Skeletal muscle tissue (tissue), 4 donors: Measurements from ENCODE around the gene SEPTIN5. TPM values are rescaled to one million over a fixed set of nuclear protein-coding genes. Genes with fewer than 3 reads are reported as not detected.

ENCODE experiments used
- H3K27ac ChIP-seq: one replicate; pipeline ENCODE4 v1.7.0; 2013; ENCODE audit warnings: mild to moderate bottlenecking, low read depth, low read length, inconsistent platforms
- H3K27me3 ChIP-seq, 3 donors: one replicate each; pipeline ENCODE4 v1.7.0; 2013; ENCODE audit warnings: low read length in 3 of 3; ENCODE audit not compliant: control insufficient read depth in 3 of 3, insufficient read depth in 3 of 3
- H3K36me3 ChIP-seq, 3 donors: one replicate each; pipeline ENCODE4 v1.7.0; 2013; ENCODE audit warnings: low read length in 3 of 3; ENCODE audit not compliant: control insufficient read depth in 3 of 3, insufficient read depth in 3 of 3
- H3K4me1 ChIP-seq, 3 donors: one replicate each; pipeline ENCODE4 v1.7.0; 2013; ENCODE audit warnings: low read length in 3 of 3, mild to moderate bottlenecking in 3 of 3; ENCODE audit not compliant: control insufficient read depth in 3 of 3, insufficient read depth in 3 of 3
- H3K4me3 ChIP-seq, 3 donors: one replicate each; pipeline ENCODE4 v1.7.0; 2013; ENCODE audit warnings: low read length in 3 of 3
- H3K9ac ChIP-seq, 3 donors: one replicate each; pipeline ENCODE4 v1.7.0; 2013; ENCODE audit warnings: low read length in 3 of 3, mild to moderate bottlenecking in 3 of 3, moderate library complexity in 2 of 3, low read depth in 1 of 3
- H3K9me3 ChIP-seq, 3 donors: one replicate each; pipeline ENCODE4 v1.7.0; 2013; ENCODE audit warnings: low read length in 3 of 3; ENCODE audit not compliant: control insufficient read depth in 3 of 3
- total RNA-seq: library from RNA; depleted of rRNA; stranded (reverse); fragments of >200 nt; gene quantifications from one replicate; pipeline ENCODE4 v1.2.3, GENCODE V29; 2014
- donor health status: Osteomylitis.

The SEPTIN5 gene
- total RNA-seq, 1 donor from 2014 or later, result 28.7 TPM

DNA sequence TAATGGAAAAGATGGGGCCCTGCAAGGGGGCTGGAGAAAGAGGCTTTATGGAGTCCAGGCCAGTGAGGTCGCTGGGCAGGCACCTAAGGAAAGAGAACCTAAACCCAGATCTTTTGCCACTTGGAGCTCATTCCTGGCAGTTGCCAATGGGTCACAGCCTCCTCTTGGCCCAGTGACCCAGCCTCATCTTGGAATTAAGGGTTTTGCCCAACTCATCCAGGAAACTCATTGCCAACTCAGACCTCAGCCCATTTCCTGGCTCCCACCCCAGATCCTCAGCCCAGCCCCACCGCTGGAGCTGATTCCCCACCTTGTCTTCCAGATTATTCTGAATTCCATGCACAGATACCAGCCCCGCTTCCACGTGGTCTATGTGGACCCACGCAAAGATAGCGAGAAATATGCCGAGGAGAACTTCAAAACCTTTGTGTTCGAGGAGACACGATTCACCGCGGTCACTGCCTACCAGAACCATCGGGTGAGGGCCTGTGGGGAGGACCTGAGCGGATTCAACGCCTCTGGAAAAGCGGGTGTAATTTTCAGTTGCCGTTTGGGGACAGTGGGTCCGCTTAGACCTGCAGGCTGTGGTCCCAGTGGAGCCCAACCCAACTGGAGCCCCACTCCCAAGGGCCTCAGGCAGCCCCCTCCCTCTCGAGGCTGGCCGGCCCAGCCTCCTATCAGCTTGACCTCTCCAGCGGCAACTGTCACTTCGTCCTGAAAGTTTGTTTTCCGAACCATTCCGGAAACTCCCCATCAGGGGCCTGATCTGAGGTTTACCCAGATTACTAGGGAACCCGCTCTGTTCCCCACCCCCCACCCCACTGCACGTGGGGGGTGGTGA is 50.6 kb downstream of the SEPTIN5 start:
- H3K9me3 ChIP-seq, result no peaks in the 10 kb centered on the region
- no peak overlapping the region for H3K27ac ChIP-seq
- no peak overlapping the region for H3K9ac ChIP-seq
- peaks cover 2 to 11% (median 7%) of the 10 kb centered on the region in 3 donors for H3K36me3 ChIP-seq
- peaks cover 13 to 32% (median 18%) of the 10 kb centered on the region in 3 donors for H3K27me3 ChIP-seq
- H3K4me3 ChIP-seq, result no peak overlapping the region
- peaks cover 11 to 23% (median 19%) of the 10 kb centered on the region in 3 donors for H3K4me1 ChIP-seq

DNA sequence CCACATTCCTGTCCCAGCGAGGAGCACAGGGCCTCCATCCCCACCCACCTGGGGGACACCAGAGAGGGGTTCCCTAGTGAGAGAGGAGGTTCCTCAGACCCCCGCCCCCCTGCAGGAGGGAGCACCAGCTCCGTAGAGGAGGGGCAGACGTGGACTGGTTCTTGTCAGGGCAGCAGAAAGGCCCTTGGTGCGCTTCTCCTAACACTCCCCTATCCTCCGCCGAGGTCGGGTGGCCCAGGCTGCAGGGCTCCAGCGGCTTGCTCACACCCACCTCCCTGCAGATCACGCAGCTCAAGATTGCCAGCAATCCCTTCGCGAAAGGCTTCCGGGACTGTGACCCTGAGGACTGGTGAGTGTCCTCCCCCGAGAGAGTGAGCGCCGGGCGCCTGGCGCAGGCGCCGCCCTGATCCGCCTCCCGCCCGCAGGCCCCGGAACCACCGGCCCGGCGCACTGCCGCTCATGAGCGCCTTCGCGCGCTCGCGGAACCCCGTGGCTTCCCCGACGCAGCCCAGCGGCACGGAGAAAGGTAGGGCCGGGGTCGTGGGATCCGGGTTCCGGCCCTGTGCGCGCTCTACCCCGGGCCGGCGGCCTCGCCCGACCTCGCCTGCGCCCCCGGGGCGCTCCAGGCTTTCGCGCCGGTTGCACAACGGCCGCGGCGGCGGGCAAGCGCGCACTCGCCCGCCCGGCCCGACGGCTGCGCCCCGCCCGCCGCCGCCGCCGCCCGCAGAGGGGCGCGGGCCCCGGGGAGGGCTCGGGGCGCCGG is 51.4 kb downstream of the SEPTIN5 start:
- Histone ChIP-seq H3K27ac (no peak overlapping the region), H3K9me3 (no peaks in the 10 kb centered on the region), H3K4me1 (peaks cover 11 to 23% (median 19%) of the 10 kb centered on the region in 3 donors), H3K9ac (no peak overlapping the region), H3K4me3 (peak overlapping the region in 1 of 3 donors; percentile 30), H3K36me3 (peaks cover 2 to 11% (median 7%) of the 10 kb centered on the region in 3 donors), H3K27me3 (peaks cover 14 to 32% (median 18%) of the 10 kb centered on the region in 3 donors)

DNA sequence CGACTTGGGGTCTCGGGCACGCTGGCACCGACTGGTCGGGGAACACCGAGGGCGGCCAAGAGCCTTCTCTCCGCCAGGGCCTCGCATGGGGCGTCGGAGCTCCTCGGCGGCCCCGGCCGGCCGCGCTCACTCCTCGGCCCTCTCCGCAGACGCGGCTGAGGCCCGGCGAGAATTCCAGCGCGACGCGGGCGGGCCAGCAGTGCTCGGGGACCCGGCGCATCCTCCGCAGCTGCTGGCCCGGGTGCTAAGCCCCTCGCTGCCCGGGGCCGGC is 51.9 kb downstream of the SEPTIN5 start:
- no peaks in the 10 kb centered on the region for H3K9me3 ChIP-seq
- H3K9ac ChIP-seq, result no peak overlapping the region
- H3K4me3 ChIP-seq, result no peak overlapping the region
- H3K36me3 ChIP-seq, result peaks cover 2 to 11% (median 7%) of the 10 kb centered on the region in 3 donors
- no peak overlapping the region for H3K27ac ChIP-seq
- peaks cover 14 to 34% (median 18%) of the 10 kb centered on the region in 3 donors for H3K27me3 ChIP-seq
- H3K4me1 ChIP-seq, result peaks cover 11 to 23% (median 19%) of the 10 kb centered on the region in 3 donors

- peaks cover 14 to 34% (median 18%) of the 10 kb centered on the region in 3 donors for H3K27me3 ChIP-seq
- H3K9ac ChIP-seq, result no peak overlapping the region
- H3K4me1 ChIP-seq, result peaks cover 11 to 23% (median 19%) of the 10 kb centered on the region in 3 donors
- no peaks in the 10 kb centered on the region for H3K9me3 ChIP-seq
- no peak overlapping the region for H3K4me3 ChIP-seq
- peaks cover 2 to 11% (median 7%) of the 10 kb centered on the region in 3 donors for H3K36me3 ChIP-seq
- no peak overlapping the region for H3K27ac ChIP-seq
Measured at GRCh38 chr22:19766511-19767426, 52.5 kb downstream of the SEPTIN5 start.

GRCh38 chr22:19767427-19768341 is 53.4 kb downstream of the SEPTIN5 start:
- Histone ChIP-seq H3K4me1 (peaks cover 7 to 18% (median 13%) of the 10 kb centered on the region in 3 donors), H3K36me3 (peaks cover 2 to 11% (median 7%) of the 10 kb centered on the region in 3 donors), H3K27me3 (peaks cover 14 to 28% (median 18%) of the 10 kb centered on the region in 3 donors), H3K27ac (no peak overlapping the region), H3K4me3 (no peak overlapping the region), H3K9me3 (no peaks in the 10 kb centered on the region), H3K9ac (peak overlapping the region in 1 of 3 donors; percentile 33)

DNA sequence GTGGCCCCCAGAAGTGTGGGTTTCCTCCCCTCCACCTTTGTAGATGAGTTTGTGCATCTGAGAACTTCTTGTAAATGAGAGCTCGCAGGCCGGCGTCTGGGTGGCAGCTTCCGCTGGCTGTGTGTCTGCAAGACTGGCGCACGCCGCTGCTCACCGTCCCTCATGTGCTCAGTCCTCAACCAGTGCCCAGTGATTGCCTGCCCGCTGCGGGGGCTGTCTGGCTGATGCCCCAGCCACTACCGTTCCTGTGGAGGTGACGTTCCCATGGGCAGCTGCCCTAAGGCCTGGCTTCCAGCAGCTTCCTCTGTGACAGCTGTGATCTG is 55.1 kb downstream of the SEPTIN5 start:
- no peak overlapping the region for H3K4me3 ChIP-seq
- H3K27ac ChIP-seq, result no peak overlapping the region
- no peak overlapping the region for H3K9ac ChIP-seq
- peaks cover 2 to 11% (median 7%) of the 10 kb centered on the region in 3 donors for H3K36me3 ChIP-seq
- H3K4me1 ChIP-seq, result peaks cover 3 to 17% (median 8%) of the 10 kb centered on the region in 3 donors
- H3K9me3 ChIP-seq, result no peaks in the 10 kb centered on the region
- peaks cover 13 to 18% (median 14%) of the 10 kb centered on the region in 3 donors for H3K27me3 ChIP-seq

DNA sequence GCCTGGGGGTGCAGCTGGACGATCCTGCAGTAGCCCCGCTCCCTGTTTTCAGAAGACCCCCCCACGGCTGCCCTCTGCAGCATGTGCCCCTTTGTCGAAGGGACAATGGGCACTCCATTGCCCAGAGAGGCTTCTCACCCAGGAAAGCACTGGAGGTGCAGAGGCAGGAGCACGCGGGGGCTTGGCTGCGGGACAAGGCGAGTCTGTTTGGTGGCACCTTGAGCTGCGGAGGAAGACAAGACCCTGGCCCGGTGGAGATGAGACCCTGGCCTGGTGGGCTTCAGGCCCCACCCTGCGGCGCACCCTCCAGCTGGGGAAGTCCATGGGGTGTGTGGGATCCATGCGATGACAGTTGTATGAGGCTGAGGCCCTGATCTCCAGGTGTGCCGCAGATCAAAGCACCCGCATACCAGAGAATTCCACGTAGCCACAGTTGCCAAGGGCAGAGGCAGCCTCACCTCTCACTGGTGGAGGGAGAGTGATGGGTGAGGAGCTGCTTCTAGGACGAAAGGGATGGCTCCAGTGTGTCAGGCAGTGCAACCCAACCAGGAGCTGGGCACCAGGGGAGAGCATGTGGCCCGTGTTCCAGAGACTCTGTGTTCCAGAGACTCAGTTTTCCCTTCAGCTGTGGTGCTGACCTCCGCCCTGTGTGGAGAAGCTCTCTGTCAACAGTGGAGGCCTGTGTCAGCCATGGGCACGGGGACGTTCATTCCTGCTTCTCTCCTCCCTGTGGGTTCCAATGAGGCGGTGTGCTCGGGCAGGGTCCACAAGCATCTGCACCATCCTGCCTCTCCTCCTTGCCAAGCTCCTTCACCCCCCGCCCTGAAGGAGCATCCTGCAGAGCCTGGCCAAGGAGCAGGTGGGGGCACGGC is 56.3 kb downstream of the SEPTIN5 start:
- Histone ChIP-seq H3K27ac (no peak overlapping the region), H3K9me3 (no peaks in the 10 kb centered on the region), H3K4me1 (peaks cover 3 to 17% (median 8%) of the 10 kb centered on the region in 3 donors), H3K36me3 (peaks cover 2 to 8% (median 4%) of the 10 kb centered on the region in 3 donors), H3K9ac (no peak overlapping the region), H3K27me3 (peaks cover 8 to 12% (median 10%) of the 10 kb centered on the region in 3 donors), H3K4me3 (no peak overlapping the region)

DNA sequence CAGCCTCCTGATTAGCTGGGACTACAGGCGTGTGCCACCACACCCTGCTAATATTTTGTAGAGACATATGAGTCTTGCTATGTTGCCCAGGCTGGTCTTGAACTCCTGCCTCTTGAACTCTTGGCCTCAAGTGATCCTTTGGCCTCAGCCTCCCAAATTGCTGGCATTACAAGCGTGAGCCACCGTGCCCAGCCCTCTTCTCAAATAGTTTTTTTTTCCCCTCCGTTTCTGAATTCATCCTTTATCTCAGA is 58.0 kb downstream of the SEPTIN5 start:
- Histone ChIP-seq H3K27me3 (peaks cover 7 to 18% (median 11%) of the 10 kb centered on the region in 3 donors), H3K9me3 (no peaks in the 10 kb centered on the region), H3K36me3 (peaks cover 2 to 8% (median 4%) of the 10 kb centered on the region in 3 donors), H3K9ac (no peak overlapping the region), H3K27ac (no peak overlapping the region), H3K4me1 (peaks cover 3 to 17% (median 8%) of the 10 kb centered on the region in 3 donors), H3K4me3 (no peak overlapping the region)
